ENCODE data around the gene KIFC1.
"Not testable (repeated sequence)": the region's sequence is repeated elsewhere in the genome, so short reads cannot be mapped to it uniquely, and the experiment has no call there.

Gene KIFC1

DNA sequence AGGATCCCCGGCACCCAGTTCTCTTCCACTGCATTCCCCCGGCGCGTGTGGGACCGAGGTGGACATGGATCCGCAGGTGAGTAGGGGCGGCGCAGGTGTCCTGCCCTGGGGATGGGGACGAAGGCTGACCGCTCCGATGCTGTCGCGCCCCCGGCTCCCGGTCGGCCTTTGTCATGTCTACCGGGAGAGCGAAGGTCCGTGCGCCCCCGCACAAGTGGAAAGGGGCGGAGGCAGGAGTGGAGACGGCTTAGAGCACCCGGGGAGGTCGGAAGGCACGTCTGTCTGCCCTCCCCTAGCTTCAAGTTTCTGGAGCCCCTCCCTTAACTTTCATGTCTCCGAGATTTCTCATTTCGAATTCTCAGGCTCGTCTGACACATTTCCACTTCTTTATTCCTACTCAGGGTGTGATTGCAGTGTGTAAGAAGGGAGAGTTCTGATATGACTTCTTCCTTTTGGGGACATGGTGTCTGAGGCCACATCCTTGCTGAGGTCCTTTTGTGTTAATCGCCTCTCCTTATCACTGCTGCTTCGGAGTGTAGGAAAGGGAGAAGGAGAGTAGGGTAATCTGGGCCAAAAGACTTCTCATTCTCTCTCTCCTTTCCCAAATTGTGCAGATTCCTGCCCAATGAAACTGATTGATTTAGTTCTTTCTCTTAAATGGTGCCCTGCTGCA lies 435 bp downstream of the KIFC1 start:
- DNase-seq (ENCODE audit: low spot score in 2 of 2) (no peak), ATAC-seq (peak; percentile 57)
- Mint-ChIP-seq H3K4me1 (peaks cover 44% of the 10 kb centered on the region), H3K9me3 (no peaks in the 10 kb centered on the region), H3K27ac (peak overlapping the region; percentile 94), H3K4me3 (peak overlapping the region; percentile 86), H3K36me3 (peaks cover 61% of the 10 kb centered on the region)

DNA sequence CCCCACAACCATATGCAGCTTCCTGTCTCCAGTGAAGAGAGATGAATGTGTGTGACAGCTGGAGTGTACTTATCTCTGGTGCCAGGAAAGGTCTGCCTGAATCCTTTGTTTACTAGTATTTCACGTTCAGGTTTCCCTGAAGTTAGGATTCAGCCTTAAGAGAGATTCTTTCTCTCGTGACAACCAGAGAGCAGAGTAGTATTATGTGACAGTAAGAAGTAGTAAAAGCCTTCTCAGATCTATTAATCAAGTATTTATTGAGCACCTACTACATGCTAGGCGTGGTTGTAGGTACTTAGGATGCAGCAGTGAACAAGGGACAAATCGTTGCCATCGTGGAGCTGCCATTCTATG lies 949 bp downstream of the KIFC1 start:
- ATAC-seq, result no peak
- Mint-ChIP-seq H3K27ac (peak overlapping the region; percentile 94), H3K9me3 (no peaks in the 10 kb centered on the region), H3K4me3 (peak overlapping the region; percentile 86), H3K4me1 (peaks cover 45% of the 10 kb centered on the region), H3K36me3 (peaks cover 66% of the 10 kb centered on the region)
- no peak for DNase-seq (ENCODE audit: low spot score in 2 of 2)

DNA sequence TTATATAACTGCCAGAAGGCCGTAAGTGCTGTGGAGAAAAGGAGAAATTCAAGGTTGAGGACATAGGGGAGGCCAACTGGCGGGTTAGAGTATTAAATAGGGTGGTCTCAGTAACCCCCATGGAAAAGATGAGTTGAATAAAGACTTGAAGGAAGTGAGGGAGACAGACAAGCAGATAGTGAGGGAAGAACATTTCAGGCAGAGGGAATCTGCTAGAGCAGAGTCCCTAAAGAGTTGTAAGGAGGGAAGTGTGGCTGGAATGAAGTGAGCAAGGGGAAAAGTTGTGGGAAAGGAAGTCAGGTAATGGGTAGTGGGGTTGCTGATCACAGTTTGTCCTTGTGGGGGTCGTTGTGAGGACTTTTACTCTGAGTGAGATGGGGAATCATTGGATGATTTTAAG lies 1.4 kb downstream of the KIFC1 start:
- Mint-ChIP-seq H3K36me3 (peaks cover 70% of the 10 kb centered on the region), H3K4me3 (peak overlapping the region; percentile 86), H3K27ac (peak overlapping the region; percentile 94), H3K9me3 (no peaks in the 10 kb centered on the region), H3K4me1 (peaks cover 49% of the 10 kb centered on the region)
- DNase-seq (ENCODE audit: low spot score in 2 of 2), result no peak
- no peak for ATAC-seq

DNA sequence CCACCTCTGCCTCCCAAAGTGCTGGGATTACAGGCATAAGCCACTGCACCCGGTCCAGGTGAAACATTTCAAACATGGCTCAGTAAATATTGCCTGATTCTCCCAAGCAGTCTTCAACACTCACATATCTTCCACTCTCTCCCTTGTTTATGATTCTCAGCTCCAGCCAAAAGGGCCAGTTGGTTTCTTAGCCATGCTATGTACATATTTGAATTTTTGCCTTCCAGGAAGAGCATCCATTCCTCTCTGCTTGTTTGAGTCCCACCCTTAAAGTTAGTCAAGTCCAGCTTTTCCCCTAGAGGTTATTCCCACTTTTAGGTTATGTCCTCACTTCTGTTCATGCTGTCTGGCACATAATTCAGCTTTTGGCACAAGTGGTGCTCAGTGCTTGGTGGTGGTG lies 5.9 kb downstream of the KIFC1 start:
- ATAC-seq, result no peak
- Mint-ChIP-seq H3K9me3 (no peaks in the 10 kb centered on the region), H3K4me3 (no peak overlapping the region), H3K27ac (peak overlapping the region; percentile 64), H3K36me3 (peaks cover 100% of the 10 kb centered on the region), H3K4me1 (peaks cover 32% of the 10 kb centered on the region)
- DNase-seq (ENCODE audit: low spot score in 2 of 2), result no peak

DNA sequence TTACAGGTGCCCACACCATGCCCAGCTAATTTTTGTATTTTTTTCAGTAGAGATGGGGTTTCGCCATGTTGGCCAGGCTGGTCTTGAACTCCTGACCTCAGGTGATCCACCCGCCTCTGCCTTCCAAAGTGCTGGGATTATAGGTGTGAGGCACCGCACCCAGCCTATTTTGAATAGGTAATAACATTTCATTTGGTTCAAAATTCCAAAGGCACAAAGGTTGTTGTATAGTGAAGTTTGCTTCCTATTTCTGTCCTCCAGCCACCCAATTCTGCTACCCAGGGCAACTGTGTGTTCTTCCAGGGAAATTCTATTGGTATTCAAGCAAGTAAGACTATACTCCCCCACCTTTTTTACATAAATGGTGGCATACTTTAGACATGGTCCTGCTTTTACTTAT lies 7.0 kb downstream of the KIFC1 start:
- H3K27ac Mint-ChIP-seq; H3K4me3 Mint-ChIP-seq; ATAC-seq; DNase-seq (ENCODE audit: low spot score in 2 of 2); H3K9me3 Mint-ChIP-seq: not testable (repeated sequence)
- H3K4me1 Mint-ChIP-seq, result peaks cover 23% of the 10 kb centered on the region
- peaks cover 100% of the 10 kb centered on the region for H3K36me3 Mint-ChIP-seq

DNA sequence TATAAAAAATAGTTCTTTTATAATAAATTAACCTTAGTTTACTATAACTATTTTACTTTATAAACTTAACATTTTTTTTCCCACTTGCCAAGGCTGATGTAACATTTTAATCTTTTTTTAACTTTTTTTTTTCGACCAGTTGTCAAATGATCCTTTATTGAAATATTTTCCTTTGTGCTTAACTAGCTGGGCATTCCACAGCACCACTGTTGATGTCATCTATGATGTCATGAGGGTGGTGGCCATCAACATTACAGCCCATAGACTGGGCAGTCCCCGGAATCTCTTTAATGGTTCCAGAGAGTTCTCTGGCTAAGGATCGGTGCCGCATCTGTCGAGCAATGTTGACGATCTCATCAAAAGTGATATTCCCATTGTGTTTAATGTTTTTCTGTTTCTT lies 8.3 kb downstream of the KIFC1 start:
- not testable (repeated sequence) for H3K4me3 Mint-ChIP-seq; DNase-seq (ENCODE audit: low spot score in 2 of 2); ATAC-seq; H3K27ac Mint-ChIP-seq; H3K9me3 Mint-ChIP-seq
- peaks cover 12% of the 10 kb centered on the region for H3K4me1 Mint-ChIP-seq
- peaks cover 99% of the 10 kb centered on the region for H3K36me3 Mint-ChIP-seq

DNA sequence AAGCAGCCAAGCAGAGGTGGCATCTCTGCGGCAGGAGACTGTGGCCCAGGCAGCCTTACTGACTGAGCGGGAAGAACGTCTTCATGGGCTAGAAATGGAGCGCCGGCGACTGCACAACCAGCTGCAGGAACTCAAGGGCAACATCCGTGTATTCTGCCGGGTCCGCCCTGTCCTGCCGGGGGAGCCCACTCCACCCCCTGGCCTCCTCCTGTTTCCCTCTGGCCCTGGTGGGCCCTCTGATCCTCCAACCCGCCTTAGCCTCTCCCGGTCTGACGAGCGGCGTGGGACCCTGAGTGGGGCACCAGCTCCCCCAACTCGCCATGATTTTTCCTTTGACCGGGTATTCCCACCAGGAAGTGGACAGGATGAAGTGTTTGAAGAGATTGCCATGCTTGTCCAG lies 13.3 kb downstream of the KIFC1 start:
- no peak overlapping the region for H3K4me3 Mint-ChIP-seq
- H3K27ac Mint-ChIP-seq, result no peak overlapping the region
- peaks cover 98% of the 10 kb centered on the region for H3K36me3 Mint-ChIP-seq
- DNase-seq (ENCODE audit: low spot score in 2 of 2) (no peak), ATAC-seq (no peak)
- no peaks in the 10 kb centered on the region for H3K9me3 Mint-ChIP-seq
- peaks cover 24% of the 10 kb centered on the region for H3K4me1 Mint-ChIP-seq

DNA sequence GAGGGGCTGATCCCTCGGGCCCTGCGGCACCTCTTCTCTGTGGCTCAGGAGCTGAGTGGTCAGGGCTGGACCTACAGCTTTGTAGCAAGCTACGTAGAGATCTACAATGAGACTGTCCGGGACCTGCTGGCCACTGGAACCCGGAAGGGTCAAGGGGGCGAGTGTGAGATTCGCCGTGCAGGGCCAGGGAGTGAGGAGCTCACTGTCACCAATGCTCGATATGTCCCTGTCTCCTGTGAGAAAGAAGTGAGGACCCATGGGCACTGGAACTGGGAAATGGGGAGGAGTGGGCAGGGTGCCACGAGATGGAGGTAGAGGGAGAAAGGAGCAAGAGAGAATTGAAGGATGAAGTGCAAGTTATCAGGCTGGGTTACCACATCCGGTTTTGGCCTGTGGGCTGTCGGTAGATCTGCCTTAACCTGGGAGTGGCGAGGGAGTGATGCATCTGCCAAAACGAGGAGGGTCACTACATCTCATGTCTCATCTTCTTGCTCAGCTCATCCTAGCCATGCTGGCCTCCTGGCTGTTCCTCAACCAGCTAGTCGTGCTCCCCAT lies 13.8 kb downstream of the KIFC1 start:
- peaks cover 96% of the 10 kb centered on the region for H3K36me3 Mint-ChIP-seq
- no peak for DNase-seq (ENCODE audit: low spot score in 2 of 2)
- peak overlapping the region; percentile 70 for H3K27ac Mint-ChIP-seq
- no peaks in the 10 kb centered on the region for H3K9me3 Mint-ChIP-seq
- no peak for ATAC-seq
- H3K4me3 Mint-ChIP-seq, result peak overlapping the region; percentile 9
- H3K4me1 Mint-ChIP-seq, result peaks cover 26% of the 10 kb centered on the region

DNA sequence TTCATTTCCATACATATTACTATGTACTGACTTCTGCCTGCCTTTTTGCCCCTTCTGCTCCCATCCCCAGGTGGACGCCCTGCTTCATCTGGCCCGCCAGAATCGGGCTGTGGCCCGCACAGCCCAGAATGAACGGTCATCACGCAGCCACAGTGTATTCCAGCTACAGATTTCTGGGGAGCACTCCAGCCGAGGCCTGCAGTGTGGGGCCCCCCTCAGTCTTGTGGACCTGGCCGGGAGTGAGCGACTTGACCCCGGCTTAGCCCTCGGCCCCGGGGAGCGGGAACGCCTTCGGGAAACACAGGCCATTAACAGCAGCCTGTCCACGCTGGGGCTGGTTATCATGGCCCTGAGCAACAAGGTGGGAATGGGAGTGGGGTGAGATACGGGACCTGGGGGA lies 14.5 kb downstream of the KIFC1 start:
- ATAC-seq (no peak), DNase-seq (ENCODE audit: low spot score in 2 of 2) (no peak)
- Mint-ChIP-seq H3K9me3 (no peaks in the 10 kb centered on the region), H3K27ac (peak overlapping the region; percentile 70), H3K4me1 (peaks cover 26% of the 10 kb centered on the region), H3K4me3 (no peak overlapping the region), H3K36me3 (peaks cover 95% of the 10 kb centered on the region)

DNA sequence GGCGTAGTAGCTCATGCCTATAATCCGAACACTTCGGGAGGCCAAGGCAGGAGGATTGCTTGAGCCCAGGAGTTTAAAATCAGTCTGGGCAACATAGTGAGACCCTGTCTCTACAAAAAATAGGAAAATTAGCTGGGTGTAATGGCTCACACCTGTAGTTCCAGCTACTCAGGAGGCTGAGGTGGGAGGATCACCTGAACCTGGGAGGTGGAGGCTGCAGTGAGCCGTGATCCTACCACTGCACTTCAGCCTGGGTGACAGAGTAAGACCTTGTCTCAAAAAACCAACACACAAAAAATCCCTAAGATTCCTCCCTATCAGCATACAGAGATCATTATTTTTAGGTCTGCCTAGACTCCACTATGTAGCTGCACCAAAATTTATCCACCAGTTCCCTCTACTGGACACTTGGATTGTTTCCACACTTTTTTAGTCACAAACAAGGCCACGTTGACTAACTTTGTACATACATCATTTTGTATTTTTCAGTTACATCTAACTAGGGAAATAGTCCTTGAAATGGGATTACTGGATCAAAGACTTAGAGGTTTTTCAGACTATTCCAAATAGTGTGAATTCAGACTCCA lies 15.6 kb downstream of the KIFC1 start:
- Mint-ChIP-seq H3K4me3 (no peak overlapping the region), H3K4me1 (peaks cover 35% of the 10 kb centered on the region), H3K9me3 (no peaks in the 10 kb centered on the region), H3K36me3 (peaks cover 92% of the 10 kb centered on the region), H3K27ac (no peak overlapping the region)
- ATAC-seq, result no peak
- no peak for DNase-seq (ENCODE audit: low spot score in 2 of 2)

DNA sequence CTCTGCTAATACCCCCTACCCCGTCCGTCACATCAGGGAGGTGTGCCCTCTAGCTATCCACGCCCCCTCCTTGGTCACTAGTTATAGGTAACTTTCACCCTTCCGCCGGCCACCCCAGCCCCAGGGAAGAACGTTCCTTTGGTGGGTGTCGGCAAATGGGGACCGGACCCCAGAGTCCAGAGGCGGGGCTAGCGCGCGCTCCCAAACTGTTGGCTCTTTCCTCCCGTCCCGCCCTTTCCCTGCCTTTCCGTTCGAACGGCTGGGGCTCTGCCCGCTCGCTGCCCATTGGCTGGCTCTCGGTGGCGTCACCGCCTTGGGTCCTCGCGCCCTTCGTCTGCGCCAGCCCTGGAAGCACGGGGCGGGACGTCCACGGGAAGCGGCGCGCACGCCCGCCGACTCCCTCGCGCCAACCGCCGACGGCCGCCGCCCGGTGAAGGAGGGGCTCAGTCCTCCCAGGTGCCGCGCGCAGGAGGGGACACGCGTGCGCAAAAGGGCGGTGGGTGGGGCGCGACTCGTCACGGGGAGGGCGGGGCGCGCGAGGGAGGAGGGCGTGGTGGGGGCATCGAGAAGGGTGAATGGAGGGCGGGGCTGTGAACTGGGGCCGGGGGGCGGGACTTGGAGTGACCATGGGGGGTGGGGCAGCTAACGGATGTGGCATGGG lies 18.6 kb downstream of the KIFC1 start:
- H3K9me3 Mint-ChIP-seq, result no peaks in the 10 kb centered on the region
- H3K36me3 Mint-ChIP-seq, result peaks cover 92% of the 10 kb centered on the region
- H3K27ac Mint-ChIP-seq, result peak overlapping the region; percentile 91
- H3K4me3 Mint-ChIP-seq, result peak overlapping the region; percentile 84
- H3K4me1 Mint-ChIP-seq, result peaks cover 64% of the 10 kb centered on the region
- ATAC-seq (peak; percentile 93), DNase-seq (ENCODE audit: low spot score in 2 of 2) (peak; percentile 95 to 98)

DNA sequence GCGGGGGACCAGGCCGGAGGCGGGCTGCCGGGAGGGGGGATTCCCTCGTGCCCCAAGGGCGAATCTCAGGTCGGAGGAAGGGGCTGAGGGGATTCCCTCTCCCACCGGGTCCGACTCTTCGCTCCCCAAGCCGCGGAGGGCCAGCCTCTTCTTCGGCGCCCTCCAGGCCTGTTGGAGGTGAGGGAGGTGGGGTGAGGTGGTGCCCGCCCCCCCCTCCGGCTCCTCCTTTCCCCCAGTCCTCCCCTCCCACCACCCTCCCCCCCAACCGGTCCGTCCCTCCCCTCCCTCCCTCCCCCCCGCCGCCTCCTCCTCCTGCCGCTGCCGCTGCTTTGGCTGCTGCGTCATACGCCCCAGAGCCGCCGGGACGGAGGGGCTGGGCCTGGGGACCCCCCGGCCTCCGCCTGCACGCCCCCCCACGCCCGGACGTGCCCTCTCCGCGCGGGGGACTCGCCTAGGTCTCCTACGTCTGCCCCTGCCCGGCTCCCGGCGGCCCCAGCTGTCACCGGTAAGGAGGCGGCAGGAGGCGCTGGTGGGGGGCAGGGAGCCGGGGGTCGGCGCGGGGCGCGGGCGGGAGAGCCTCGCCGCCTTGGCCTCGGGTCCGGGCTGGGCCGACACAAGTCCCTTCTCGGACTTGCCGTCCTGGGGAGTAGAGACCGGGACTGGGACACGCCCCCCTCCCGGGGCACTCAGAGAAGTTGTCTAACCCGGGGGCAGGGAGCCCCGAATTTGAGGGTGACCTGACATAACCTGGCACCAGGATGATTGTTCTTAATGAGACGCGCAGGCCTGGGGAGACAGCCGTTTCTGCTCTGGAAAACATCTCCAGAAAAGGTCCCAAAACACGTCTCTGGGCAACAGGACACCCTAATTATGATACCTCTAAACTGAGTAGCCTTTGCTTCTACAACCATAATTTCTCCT lies 19.3 kb downstream of the KIFC1 start, which contains the start of gene PHF1:
Gene PHF1 (plus strand): TSS at position 304 of the 921 bp plus-strand sequence. CDS start 1,250 bp downstream, outside the sequence.
- Mint-ChIP-seq H3K4me3 (peak within 1 kb of the TSS; percentile 84), H3K9me3 (no peaks in the 10 kb centered on the region), H3K27ac (peak within 1 kb of the TSS; percentile 91), H3K36me3 (peaks cover 92% of the 10 kb centered on the region), H3K4me1 (peaks cover 64% of the 10 kb centered on the region)
- ATAC-seq (peak; percentile 69), DNase-seq (ENCODE audit: low spot score in 2 of 2) (peak; percentile 86 to 96)

DNA sequence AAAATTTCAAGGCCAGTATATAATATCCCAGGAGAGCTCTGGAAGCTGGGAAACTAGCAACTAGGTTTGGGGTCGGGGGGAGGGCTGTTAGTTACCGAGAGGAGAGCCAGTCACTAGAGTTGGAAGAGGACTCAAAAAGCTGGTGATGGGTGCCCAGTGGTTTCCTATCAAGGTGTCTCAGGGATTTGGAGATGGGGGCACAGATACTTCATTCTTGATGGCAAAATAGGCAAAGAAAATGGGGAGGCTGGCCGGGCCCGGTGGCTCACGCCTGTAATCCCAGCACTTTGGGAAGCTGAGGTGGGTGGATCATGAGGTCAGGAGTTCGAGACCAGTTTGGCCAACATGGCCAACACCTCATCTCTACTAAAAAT lies 20.0 kb downstream of the KIFC1 start:
- DNase-seq (ENCODE audit: low spot score in 2 of 2) (peak in 1 of 2 donors; percentile 51), ATAC-seq (no peak)
- Mint-ChIP-seq H3K9me3 (no peaks in the 10 kb centered on the region), H3K36me3 (peaks cover 92% of the 10 kb centered on the region), H3K27ac (peak overlapping the region; percentile 91), H3K4me1 (peaks cover 64% of the 10 kb centered on the region), H3K4me3 (peak overlapping the region; percentile 84)

DNA sequence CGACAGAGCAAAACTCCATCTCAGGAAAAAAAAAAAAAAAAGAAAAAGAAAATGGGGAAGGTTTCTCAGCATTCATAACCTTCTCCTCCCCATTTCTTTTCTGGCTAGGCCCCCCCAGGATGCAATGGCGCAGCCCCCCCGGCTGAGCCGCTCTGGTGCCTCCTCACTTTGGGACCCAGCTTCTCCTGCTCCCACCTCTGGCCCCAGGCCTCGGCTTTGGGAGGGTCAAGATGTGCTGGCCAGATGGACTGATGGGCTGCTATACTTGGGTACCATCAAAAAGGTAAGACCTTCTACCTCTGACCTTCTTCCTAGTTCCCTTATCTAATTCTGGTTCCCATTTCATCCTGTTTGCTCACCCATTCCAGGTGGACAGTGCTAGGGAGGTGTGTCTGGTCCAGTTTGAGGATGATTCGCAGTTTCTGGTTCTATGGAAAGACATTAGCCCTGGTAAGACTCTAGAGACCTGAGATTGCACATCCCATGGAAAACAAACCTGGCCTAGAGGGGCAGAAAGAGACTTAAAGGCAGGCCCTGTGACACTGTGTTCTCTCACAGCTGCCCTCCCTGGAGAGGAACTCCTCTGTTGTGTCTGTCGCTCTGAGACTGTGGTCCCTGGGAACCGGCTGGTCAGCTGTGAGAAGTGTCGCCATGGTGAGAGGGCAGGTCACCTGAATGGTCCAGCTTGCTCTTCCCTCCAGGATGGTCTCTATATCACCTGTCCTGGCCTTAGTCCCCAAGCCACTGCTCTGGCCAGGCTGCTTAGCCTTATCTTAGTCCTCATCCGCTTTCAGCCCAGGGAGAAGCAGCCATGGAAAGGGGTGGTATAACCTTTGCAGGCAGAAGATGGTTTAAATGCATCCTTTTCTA lies 20.8 kb downstream of the KIFC1 start:
- Mint-ChIP-seq H3K4me3 (peak overlapping the region; percentile 84), H3K4me1 (peaks cover 68% of the 10 kb centered on the region), H3K27ac (peak overlapping the region; percentile 99), H3K36me3 (peaks cover 92% of the 10 kb centered on the region), H3K9me3 (no peaks in the 10 kb centered on the region)
- ATAC-seq (no peak), DNase-seq (ENCODE audit: low spot score in 2 of 2) (peak in 1 of 2 donors; percentile 51)
